Measurements from ENCODE around the gene HES6. TPM values are rescaled to one million over a fixed set of nuclear protein-coding genes. Genes with fewer than 3 reads are reported as not detected.

Gene HES6
- total RNA-seq, 3 donors from 2014 or later: 4.0 to 5.6 (median 4.7) TPM

GRCh38 chr2:238284802-238285515 lies 45.1 kb upstream of the HES6 start:
- TF ChIP-seq POLR2A (IDR thresholded peaks at IDR 0.05) (no peak), CTCF (IDR thresholded peaks at IDR 0.05) (no peak)
- no peaks in the 10 kb centered on the region for H3K9me3 ChIP-seq
- H3K27me3 ChIP-seq: no peaks in the 10 kb centered on the region
- peak overlapping the region; percentile 97 to 99 for H3K27ac ChIP-seq
- H3K4me1 ChIP-seq: peaks cover 19 to 29% of the 10 kb centered on the region in 2 donors
- no peaks in the 10 kb centered on the region for H3K36me3 ChIP-seq
- DNase-seq (ENCODE audit: low spot score in 2 of 2): no peak
- intact Hi-C loops (cut with DNase I; ENCODE audit: low total_unique reads): no loop called here
- H3K4me3 ChIP-seq: peak overlapping the region in 2 of 3 donors; percentile 28 to 55

- H3K4me3 ChIP-seq: no peak overlapping the region
- TF ChIP-seq POLR2AphosphoS5 (IDR thresholded peaks at IDR 0.05) (no peak), CTCF (IDR thresholded peaks at IDR 0.05) (no peak), POLR2A (IDR thresholded peaks at IDR 0.05) (no peak)
- H3K4me1 ChIP-seq: peaks cover 20 to 29% of the 10 kb centered on the region in 2 donors
- H3K9me3 ChIP-seq: no peaks in the 10 kb centered on the region
- no peak for DNase-seq (ENCODE audit: low spot score in 2 of 2)
- intact Hi-C loops (cut with DNase I; ENCODE audit: low total_unique reads): no loop called here
- H3K36me3 ChIP-seq: no peaks in the 10 kb centered on the region
- H3K27me3 ChIP-seq: no peaks in the 10 kb centered on the region
- H3K27ac ChIP-seq: peak overlapping the region; percentile 83 to 97
These were observed 43.3 kb upstream of the HES6 start for GRCh38 chr2:238282861-238283738.

GRCh38 chr2:238281826-238282480 lies 42.1 kb upstream of the HES6 start:
- no peaks in the 10 kb centered on the region for H3K9me3 ChIP-seq
- H3K4me1 ChIP-seq: peaks cover 20 to 29% of the 10 kb centered on the region in 2 donors
- no peaks in the 10 kb centered on the region for H3K36me3 ChIP-seq
- no peak overlapping the region for H3K4me3 ChIP-seq
- no peak for TF ChIP-seq POLR2A (IDR thresholded peaks at IDR 0.05)
- no peak for TF ChIP-seq CTCF (IDR thresholded peaks at IDR 0.05)
- no peak for TF ChIP-seq POLR2AphosphoS5 (IDR thresholded peaks at IDR 0.05)
- H3K27me3 ChIP-seq: no peaks in the 10 kb centered on the region
- H3K27ac ChIP-seq: peak overlapping the region in 1 of 2 donors; percentile 97
- DNase-seq (ENCODE audit: low spot score in 2 of 2): no peak
- intact Hi-C loops (cut with DNase I; ENCODE audit: low total_unique reads): no loop called here

DNA sequence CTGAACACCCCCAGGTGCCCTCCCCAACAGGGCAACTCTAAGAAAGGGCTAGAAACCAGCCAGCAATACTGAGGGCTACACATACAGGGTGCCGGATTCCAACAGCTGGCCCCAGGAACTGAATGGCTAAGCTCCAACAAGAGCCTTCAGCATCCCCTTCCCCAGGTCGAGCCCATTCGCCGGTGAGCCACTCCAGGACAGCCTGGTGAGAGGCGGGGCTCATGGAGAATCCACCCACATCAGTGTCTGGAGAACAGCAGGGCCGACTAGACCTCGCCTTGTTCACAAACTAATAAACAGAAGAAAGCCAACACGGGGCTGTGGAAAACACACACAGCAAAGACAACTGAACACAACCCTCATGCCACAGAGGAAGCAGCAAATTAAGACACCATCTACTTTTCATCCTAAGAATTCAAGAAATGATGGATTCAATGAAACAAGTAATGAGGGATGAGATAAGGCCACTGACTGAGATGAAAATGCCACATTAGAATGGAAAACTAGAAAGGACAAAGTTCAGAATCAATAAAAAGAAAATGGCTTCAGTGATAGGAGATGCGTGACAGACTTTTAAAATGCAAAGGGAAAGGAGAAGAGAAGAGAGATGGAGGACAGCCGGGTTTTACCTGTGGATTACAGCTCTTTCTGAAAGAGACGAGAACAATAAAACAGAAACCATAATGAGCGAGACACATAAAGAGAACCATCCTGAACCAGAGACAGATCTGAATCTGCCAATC lies 40.4 kb upstream of the HES6 start:
- H3K4me3 ChIP-seq: no peak overlapping the region
- intact Hi-C loops (cut with DNase I; ENCODE audit: low total_unique reads): no loop called here
- H3K36me3 ChIP-seq: peaks cover 6% of the 10 kb centered on the region
- H3K4me1 ChIP-seq: peaks cover 18 to 27% of the 10 kb centered on the region in 2 donors
- H3K27me3 ChIP-seq: no peaks in the 10 kb centered on the region
- no peaks in the 10 kb centered on the region for H3K9me3 ChIP-seq
- TF ChIP-seq POLR2AphosphoS5 (IDR thresholded peaks at IDR 0.05): no peak
- TF ChIP-seq CTCF (IDR thresholded peaks at IDR 0.05): no peak
- TF ChIP-seq POLR2A (IDR thresholded peaks at IDR 0.05): no peak
- no peak overlapping the region for H3K27ac ChIP-seq
- no peak for DNase-seq (ENCODE audit: low spot score in 2 of 2)
